ENCODE results near the gene TCEAL3. TPM values are rescaled to one million over a fixed set of nuclear protein-coding genes. Genes with fewer than 3 reads are reported as not detected.

TCEAL3 gene
- total RNA-seq: 100 to 1,000 TPM in 1 of 4 donors, 10 to 100 TPM in 3; 13.8 to 120 (median 66.1) TPM

- intact Hi-C loops (cut with DNase I; ENCODE audit: low total_unique reads): no loop called here
- H3K36me3 ChIP-seq: no peaks in the 10 kb centered on the region
- DNase-seq: peak; percentile 69 to 76
- H3K4me3 ChIP-seq: peak within 1 kb of the TSS; percentile 49 to 72
- H3K27me3 ChIP-seq: no peaks in the 10 kb centered on the region
- peak within 1 kb of the TSS; percentile 94 to 97 for H3K27ac ChIP-seq
- peak; percentile 19 to 71 for TF ChIP-seq POLR2A (IDR thresholded peaks at IDR 0.05)
- TF ChIP-seq CTCF (IDR thresholded peaks at IDR 0.05): no peak
- H3K4me1 ChIP-seq: no peaks in the 10 kb centered on the region
- H3K9me3 ChIP-seq: no peaks in the 10 kb centered on the region
Observed at GRCh38 chrX:103607364-103608305, at the start of gene TCEAL3. TCEAL3 (plus strand) TSS chrX:103607963; CDS start chrX:103609065, 1,102 bp downstream.

- Histone ChIP-seq H3K27ac (peak overlapping the region in 1 of 2 donors; percentile 48), H3K36me3 (no peaks in the 10 kb centered on the region), H3K27me3 (no peaks in the 10 kb centered on the region), H3K4me1 (no peaks in the 10 kb centered on the region), H3K4me3 (no peak overlapping the region), H3K9me3 (no peaks in the 10 kb centered on the region)
- intact Hi-C loops (cut with DNase I; ENCODE audit: low total_unique reads): no loop called here
- TF ChIP-seq POLR2A (IDR thresholded peaks at IDR 0.05) (no peak), CTCF (IDR thresholded peaks at IDR 0.05) (no peak)
- DNase-seq: no peak
Observed at GRCh38 chrX:103560256-103560655, 47.5 kb upstream of the TCEAL3 start.

- TF ChIP-seq POLR2A (IDR thresholded peaks at IDR 0.05) (no peak), CTCF (IDR thresholded peaks at IDR 0.05) (no peak)
- DNase-seq: no peak
- H3K4me1 ChIP-seq: no peaks in the 10 kb centered on the region
- no peaks in the 10 kb centered on the region for H3K9me3 ChIP-seq
- H3K27ac ChIP-seq: no peak overlapping the region
- H3K36me3 ChIP-seq: no peaks in the 10 kb centered on the region
- H3K27me3 ChIP-seq: no peaks in the 10 kb centered on the region
- intact Hi-C loops (cut with DNase I; ENCODE audit: low total_unique reads): no loop called here
- H3K4me3 ChIP-seq: no peak overlapping the region
Observed at GRCh38 chrX:103562801-103563200, 45.0 kb upstream of the TCEAL3 start.

- Histone ChIP-seq H3K4me1 (no peaks in the 10 kb centered on the region), H3K4me3 (no peak overlapping the region), H3K27ac (peak overlapping the region; percentile 43 to 70), H3K36me3 (no peaks in the 10 kb centered on the region), H3K27me3 (peaks cover 0 to 5% of the 10 kb centered on the region in 2 donors), H3K9me3 (no peaks in the 10 kb centered on the region)
- intact Hi-C loops (cut with DNase I; ENCODE audit: low total_unique reads): no loop called here
- DNase-seq: no peak
- TF ChIP-seq POLR2A (IDR thresholded peaks at IDR 0.05) (no peak), CTCF (IDR thresholded peaks at IDR 0.05) (no peak)
Observed at GRCh38 chrX:103565197-103565596, 42.6 kb upstream of the TCEAL3 start.

- DNase-seq: no peak
- TF ChIP-seq CTCF (IDR thresholded peaks at IDR 0.05): no peak
- no peak overlapping the region for H3K4me3 ChIP-seq
- no peaks in the 10 kb centered on the region for H3K36me3 ChIP-seq
- H3K4me1 ChIP-seq: no peaks in the 10 kb centered on the region
- no peaks in the 10 kb centered on the region for H3K9me3 ChIP-seq
- H3K27me3 ChIP-seq: peaks cover 0 to 6% of the 10 kb centered on the region in 2 donors
- H3K27ac ChIP-seq: peak overlapping the region; percentile 43 to 70
- intact Hi-C loops (cut with DNase I; ENCODE audit: low total_unique reads): no loop called here
Observed at GRCh38 chrX:103565752-103566151, 42.0 kb upstream of the TCEAL3 start.
